GM21528 (cell line): ENCODE measurements around the gene SLC12A3.
A peak's percentile ranks its signal among the peaks of the same experiment; 100 is the strongest.

Experiments
- ATAC-seq: cut with Tn5 transposase; IDR thresholded peaks from one replicate; pipeline ENCODE4 v1.9.1; 2021; ENCODE audit warnings: mild to moderate bottlenecking, moderate library complexity; ENCODE audit not compliant: unreplicated experiment, low FRiP score

The SLC12A3 gene

GRCh38 chr16:56886826-56887225 is 21.8 kb downstream of the SLC12A3 start:
- ATAC-seq, result no peak

- ATAC-seq, result no peak
These were observed 23.8 kb downstream of the SLC12A3 start for GRCh38 chr16:56888806-56889205.

GRCh38 chr16:56889206-56889605 is 24.2 kb downstream of the SLC12A3 start:
- ATAC-seq, result no peak

- no peak for ATAC-seq
These were observed 26.7 kb downstream of the SLC12A3 start for GRCh38 chr16:56891685-56892084.

- no peak for ATAC-seq
These were observed 27.7 kb downstream of the SLC12A3 start for GRCh38 chr16:56892705-56893104.

GRCh38 chr16:56894331-56894917 is 29.4 kb downstream of the SLC12A3 start:
- no peak for ATAC-seq

- no peak for ATAC-seq
These were observed 30.8 kb downstream of the SLC12A3 start for GRCh38 chr16:56895813-56896212.

GRCh38 chr16:56896244-56896643 is 31.2 kb downstream of the SLC12A3 start:
- no peak for ATAC-seq

GRCh38 chr16:56897026-56897799 is 32.2 kb downstream of the SLC12A3 start:
- ATAC-seq, result no peak

- peak; percentile 68 for ATAC-seq
These were observed 33.8 kb downstream of the SLC12A3 start for GRCh38 chr16:56898847-56899246.

GRCh38 chr16:56903866-56904265 is 38.9 kb downstream of the SLC12A3 start:
- ATAC-seq, result no peak

- no peak for ATAC-seq
These were observed 42.4 kb downstream of the SLC12A3 start for GRCh38 chr16:56907401-56907800.

- no peak for ATAC-seq
These were observed 44.5 kb downstream of the SLC12A3 start for GRCh38 chr16:56909527-56909979.

- ATAC-seq, result no peak
These were observed 45.1 kb downstream of the SLC12A3 start for GRCh38 chr16:56910112-56910511.

GRCh38 chr16:56910654-56911539 is 45.9 kb downstream of the SLC12A3 start:
- no peak for ATAC-seq

GRCh38 chr16:56911771-56912571 is 47.0 kb downstream of the SLC12A3 start:
- ATAC-seq, result peak; percentile 51

GRCh38 chr16:56912746-56913708 is 48.0 kb downstream of the SLC12A3 start:
- ATAC-seq, result no peak

- no peak for ATAC-seq
These were observed 49.9 kb downstream of the SLC12A3 start for GRCh38 chr16:56914896-56915295.
